Pancreas (tissue), 10 donors: ENCODE data around the gene PIM1. TPM values are rescaled to one million over a fixed set of nuclear protein-coding genes. Genes with fewer than 3 reads are reported as not detected.

Experiments used
- ATAC-seq, 4 donors: fragments of 200-7000 bp; cut with Tn5 transposase; one replicate each; pipeline versions ENCODE4 v1.8.0 to v1.9.1; 2020; ENCODE audit warnings: mild to moderate bottlenecking in 4 of 4, moderate library complexity in 4 of 4
- DNase-seq, 6 donors: peaks; one replicate each; pipeline ENCODE4 v3.0.0-alpha.2; 2020
- FAIRE-seq: peaks from 2 replicates; lab custom pipeline; 2012; peaks lifted over from hg19 to GRCh38; lab: Jason Lieb, UNC
- H3K27ac ChIP-seq, 4 donors: fragments of 200-600 bp; sonication (generic); 1 replicate in 3 of 4; 2 replicates in 1 of 4; pipeline versions ENCODE4 v1.5.0 to v1.8.0; 2020
- H3K27me3 ChIP-seq, 4 donors: fragments of 200-600 bp; one replicate each; pipeline ENCODE4 v1.8.0; 2021
- H3K36me3 ChIP-seq, 3 donors: fragments of 200-600 bp; sonication (generic) in 1 of 3; one replicate each; pipeline versions ENCODE4 v1.5.0 to v1.8.0; 2020 to 2021
- H3K4me1 ChIP-seq, 3 donors: fragments of 200-600 bp; one replicate each; pipeline ENCODE4 v1.8.0; 2021
- H3K4me3 ChIP-seq, 4 donors: fragments of 200-600 bp; sonication (generic) in 2 of 4; one replicate each; pipeline versions ENCODE4 v1.5.0 to v1.8.0; 2020 to 2021
- H3K9me3 ChIP-seq, 4 donors: fragments of 200-600 bp; one replicate each; pipeline ENCODE4 v1.8.0; 2021
- CTCF ChIP-seq, 4 donors: fragments of 200-600 bp; sonication (generic) in 3 of 4; IDR thresholded peaks; one replicate each; pipeline versions ENCODE4 v1.5.0 to v1.8.0; 2021; ENCODE audit warnings: antibody characterized with exemption in 4 of 4
- WGBS, 2 donors: extraction: QIAGEN DNeasy Blood & Tissue Kit; methylation state at CpG; one replicate each; pipeline ENCODE4 v1.1.7; 2013; 5-methylcytosine and 5-hydroxymethylcytosine counted together
- intact Hi-C, 3 donors: fragments of 100-400 bp; cut with DNase I; formaldehyde crosslinking; loops; one replicate each; pipeline versions ENCODE4 v1.11.1 to v1.14.2; 2022
- polyA plus RNA-seq, 2 donors: library from polyadenylated mRNA; stranded (reverse); fragments of 200-250 nt; gene quantifications; one replicate each; pipeline ENCODE4 v1.2.3, GENCODE V29; 2013
- total RNA-seq, 6 donors: library from RNA; stranded (reverse); fragmentation: NEBNext Ultra II Directional in 4 of 6; extraction: Animal tissue kit (Norgen Biotek cat#: 25700) in 4 of 6; gene quantifications; one replicate each; pipeline versions ENCODE4 v1.2.1 to v1.2.4, GENCODE V29; 2021 to 2023
- donor health status: healthy with polysubstance abuse.
- donor health status: DM: no; HTN: no; CAD: no; lungs with moderate emphysema.
- donor health status: DM: no; HTN: no; CAD: no.
- donor health status: control.
- donor health status: control.
- donor health status: Bipolar disorder and iron deficiency.
- donor health status: DM: yes; HTN: yes; CAD: no.
- donor health status: DM: no; HTN: no; CAD: no.
- donor health status: DM: no; HTN: no; CAD: no.
- donor health status: DM: yes; HTN: yes; CAD: no.

Gene PIM1
- total and polyA plus RNA-seq, 8 donors: 7.5 to 25.3 (median 14.1) TPM

GRCh38 chr6:37142050-37142614, 27.8 kb upstream of the PIM1 start:
- no peak for FAIRE-seq
- intact Hi-C loops: no loop called here
- Histone ChIP-seq H3K36me3 (no peaks in the 10 kb centered on the region), H3K9me3 (no peaks in the 10 kb centered on the region), H3K4me1 (no peaks in the 10 kb centered on the region), H3K27ac (no peak overlapping the region), H3K4me3 (no peak overlapping the region), H3K27me3 (no peaks in the 10 kb centered on the region)
- TF ChIP-seq CTCF (IDR thresholded peaks at IDR 0.05): no peak
- DNase-seq: no peak
- 83 to 92% methylated on average over 4 of the region's 4 CpGs for WGBS, 2 donors
- ATAC-seq: no peak

GRCh38 chr6:37143585-37143984, 26.4 kb upstream of the PIM1 start:
- no peak for DNase-seq
- WGBS, 2 donors: 78 to 89% methylated on average over 2 of the region's 2 CpGs
- intact Hi-C loops: no loop called here
- no peaks in the 10 kb centered on the region for H3K27me3 ChIP-seq
- H3K4me1 ChIP-seq: peaks cover 0 to 3% (median 0%) of the 10 kb centered on the region in 3 donors
- no peak overlapping the region for H3K4me3 ChIP-seq
- H3K9me3 ChIP-seq: no peaks in the 10 kb centered on the region
- H3K27ac ChIP-seq: no peak overlapping the region
- H3K36me3 ChIP-seq: no peaks in the 10 kb centered on the region
- no peak for TF ChIP-seq CTCF (IDR thresholded peaks at IDR 0.05)
- FAIRE-seq: no peak
- ATAC-seq: no peak

- ATAC-seq: no peak
These were observed 24.5 kb upstream of the PIM1 start for GRCh38 chr6:37145443-37145842.

GRCh38 chr6:37146735-37147157, 23.2 kb upstream of the PIM1 start:
- H3K4me1 ChIP-seq: peaks cover 0 to 3% (median 0%) of the 10 kb centered on the region in 3 donors
- DNase-seq: no peak
- H3K4me3 ChIP-seq: no peak overlapping the region
- no peaks in the 10 kb centered on the region for H3K9me3 ChIP-seq
- H3K36me3 ChIP-seq: no peaks in the 10 kb centered on the region
- no peak for TF ChIP-seq CTCF (IDR thresholded peaks at IDR 0.05)
- no peak overlapping the region for H3K27ac ChIP-seq
- no peak for FAIRE-seq
- no peak for ATAC-seq
- no peaks in the 10 kb centered on the region for H3K27me3 ChIP-seq
- intact Hi-C loops: no loop called here
- 93 to 94% methylated on average over 7 of the region's 7 CpGs for WGBS, 2 donors

More at GRCh38 chr6:37145443-37145842, 24.5 kb upstream of the PIM1 start:
- H3K27ac ChIP-seq: no peak overlapping the region
- H3K27me3 ChIP-seq: no peaks in the 10 kb centered on the region
- H3K4me3 ChIP-seq: no peak overlapping the region
- peaks cover 0 to 3% (median 0%) of the 10 kb centered on the region in 3 donors for H3K4me1 ChIP-seq
- DNase-seq: no peak
- no peak for TF ChIP-seq CTCF (IDR thresholded peaks at IDR 0.05)
- no peak for FAIRE-seq
- WGBS, 2 donors: 93 to 98% methylated on average over 10 of the region's 10 CpGs
- H3K36me3 ChIP-seq: no peaks in the 10 kb centered on the region
- H3K9me3 ChIP-seq: no peaks in the 10 kb centered on the region
- intact Hi-C loops: no loop called here

GRCh38 chr6:37149745-37150144, 20.2 kb upstream of the PIM1 start:
- Histone ChIP-seq H3K9me3 (no peaks in the 10 kb centered on the region), H3K4me3 (no peak overlapping the region), H3K36me3 (no peaks in the 10 kb centered on the region), H3K4me1 (peaks cover 0 to 3% (median 0%) of the 10 kb centered on the region in 3 donors), H3K27ac (no peak overlapping the region), H3K27me3 (no peaks in the 10 kb centered on the region)
- no peak for FAIRE-seq
- intact Hi-C loops: no loop called here
- TF ChIP-seq CTCF (IDR thresholded peaks at IDR 0.05): no peak
- DNase-seq: no peak
- ATAC-seq: no peak
